Sigmoid colon (tissue), 7 donors: Measurements from ENCODE around the gene ADAM10. TPM values are rescaled to one million over a fixed set of nuclear protein-coding genes. Genes with fewer than 3 reads are reported as not detected.

Source experiments
- DNase-seq: peaks from one replicate; pipeline ENCODE4 v3.0.0-alpha.2; 2019
- H3K27ac ChIP-seq, 4 donors: fragments of 200-600 bp; sonication (generic); one replicate each; pipeline ENCODE4 v1.5.1; 2016 to 2019; ENCODE audit warnings: mild to moderate bottlenecking in 1 of 4
- H3K27me3 ChIP-seq, 3 donors: fragments of 200-600 bp; sonication (generic); one replicate each; pipeline ENCODE4 v1.5.1; 2019; ENCODE audit warnings: mild to moderate bottlenecking in 1 of 3
- H3K36me3 ChIP-seq, 4 donors: fragments of 200-600 bp; sonication (generic); one replicate each; pipeline ENCODE4 v1.5.1; 2016 to 2019
- H3K4me1 ChIP-seq, 4 donors: fragments of 200-600 bp; sonication (generic); one replicate each; pipeline ENCODE4 v1.5.1; 2017 to 2019
- H3K4me3 ChIP-seq, 4 donors: fragments of 200-600 bp; sonication (generic); one replicate each; pipeline ENCODE4 v1.5.1; 2017 to 2019; ENCODE audit warnings: mild to moderate bottlenecking in 2 of 4, moderate library complexity in 1 of 4
- H3K9me3 ChIP-seq, 4 donors: fragments of 200-600 bp in 3 of 4; sonication (generic) in 3 of 4; one replicate each; pipeline versions ENCODE4 v1.5.1 to v1.6.1; 2013 to 2019
- CTCF ChIP-seq, 4 experiments: fragments of 450-650 bp in 3 of 4; fragments of 200-600 bp in 1 of 4; IDR thresholded peaks; one replicate each; pipeline ENCODE4 v1.5.1; 2016 to 2019; ENCODE audit warnings: antibody characterized with exemption in 4 of 4, mild to moderate bottlenecking in 3 of 4, moderate library complexity in 2 of 4
- EP300 ChIP-seq, 4 donors: sonication (generic); formaldehyde crosslinking; IDR thresholded peaks; one replicate each; pipeline ENCODE4 v1.6.1; 2017; ENCODE audit warnings: antibody characterized with exemption in 4 of 4
- POLR2A ChIP-seq, 2 donors: fragments of 450-650 bp; IDR thresholded peaks; one replicate each; pipeline ENCODE4 v1.6.1; 2016; ENCODE audit warnings: antibody characterized with exemption in 2 of 2, mild to moderate bottlenecking in 2 of 2, moderate library complexity in 2 of 2
- POLR2AphosphoS5 ChIP-seq, 4 donors: sonication (generic); formaldehyde crosslinking; IDR thresholded peaks; one replicate each; pipeline ENCODE4 v1.6.1; 2017; ENCODE audit warnings: antibody characterized with exemption in 4 of 4
- WGBS, 2 donors: extraction: QIAGEN DNeasy Blood & Tissue Kit; methylation state at CpG; one replicate each; pipeline ENCODE4 v1.1.7; 2013; 5-methylcytosine and 5-hydroxymethylcytosine counted together
- intact Hi-C: fragments of 100-400 bp; cut with DNase I; formaldehyde crosslinking; loops from one replicate; pipeline ENCODE4 v1.15.1; 2023
- polyA plus RNA-seq, 3 donors: library from polyadenylated mRNA; stranded (reverse); fragments of 200-250 nt; gene quantifications; one replicate each; pipeline ENCODE4 v1.2.3, GENCODE V29; 2013
- total RNA-seq, 4 donors: library from RNA; depleted of rRNA; stranded (reverse); fragments of >200 nt; gene quantifications; one replicate each; pipeline ENCODE4 v1.1.0, GENCODE V29; 2016
- donor health status: healthy with polysubstance abuse.
- donor health status: Bipolar disorder and iron deficiency.
- donor health status: healthy.

The ADAM10 gene
- total and polyA plus RNA-seq, 7 donors, result 6.6 to 70.9 (median 44.9) TPM

GRCh38 chr15:58594898-58595297, 154.6 kb downstream of the ADAM10 start:
- WGBS, 2 donors, result 93 to 95% methylated on average over 1 of the region's 1 CpG
- TF ChIP-seq EP300 (IDR thresholded peaks at IDR 0.05) (no peak), POLR2A (IDR thresholded peaks at IDR 0.05) (no peak), CTCF (IDR thresholded peaks at IDR 0.05) (no peak), POLR2AphosphoS5 (IDR thresholded peaks at IDR 0.05) (no peak)
- Histone ChIP-seq H3K4me1 (no peaks in the 10 kb centered on the region), H3K4me3 (no peak overlapping the region), H3K36me3 (peaks cover 0 to 24% (median 2%) of the 10 kb centered on the region in 4 donors), H3K9me3 (no peaks in the 10 kb centered on the region), H3K27me3 (no peaks in the 10 kb centered on the region), H3K27ac (no peak overlapping the region)
- no peak for DNase-seq
- intact Hi-C loops, result no loop called here

- 58 to 83% methylated on average over 1 of the region's 1 CpG for WGBS, 2 donors
- intact Hi-C loops, result no loop called here
- TF ChIP-seq POLR2A (IDR thresholded peaks at IDR 0.05) (no peak), CTCF (IDR thresholded peaks at IDR 0.05) (no peak), POLR2AphosphoS5 (IDR thresholded peaks at IDR 0.05) (no peak), EP300 (IDR thresholded peaks at IDR 0.05) (no peak)
Measured at GRCh38 chr15:58593870-58594269, 155.6 kb downstream of the ADAM10 start.

GRCh38 chr15:58590926-58591325, 158.6 kb downstream of the ADAM10 start:
- no peak for TF ChIP-seq EP300 (IDR thresholded peaks at IDR 0.05)
- no peak for TF ChIP-seq POLR2AphosphoS5 (IDR thresholded peaks at IDR 0.05)
- TF ChIP-seq CTCF (IDR thresholded peaks at IDR 0.05), result no peak
- no peak for TF ChIP-seq POLR2A (IDR thresholded peaks at IDR 0.05)
- H3K36me3 ChIP-seq, result peaks cover 0 to 7% (median 0%) of the 10 kb centered on the region in 4 donors
- WGBS, 2 donors, result 41 to 73% methylated on average over 1 of the region's 1 CpG
- intact Hi-C loops, result no loop called here
- H3K4me1 ChIP-seq, result no peaks in the 10 kb centered on the region
- DNase-seq, result no peak
- H3K27ac ChIP-seq, result no peak overlapping the region
- H3K27me3 ChIP-seq, result no peaks in the 10 kb centered on the region
- H3K9me3 ChIP-seq, result no peaks in the 10 kb centered on the region
- H3K4me3 ChIP-seq, result no peak overlapping the region

More at GRCh38 chr15:58593870-58594269, 155.6 kb downstream of the ADAM10 start:
- H3K4me3 ChIP-seq, result no peak overlapping the region
- no peaks in the 10 kb centered on the region for H3K27me3 ChIP-seq
- H3K9me3 ChIP-seq, result no peaks in the 10 kb centered on the region
- DNase-seq, result no peak
- no peaks in the 10 kb centered on the region for H3K4me1 ChIP-seq
- no peak overlapping the region for H3K27ac ChIP-seq
- peaks cover 0 to 21% (median 2%) of the 10 kb centered on the region in 4 donors for H3K36me3 ChIP-seq

GRCh38 chr15:58590236-58590635, 159.3 kb downstream of the ADAM10 start:
- peaks cover 0 to 4% (median 0%) of the 10 kb centered on the region in 4 donors for H3K36me3 ChIP-seq
- no peak for TF ChIP-seq POLR2A (IDR thresholded peaks at IDR 0.05)
- TF ChIP-seq CTCF (IDR thresholded peaks at IDR 0.05), result no peak
- no peak for TF ChIP-seq EP300 (IDR thresholded peaks at IDR 0.05)
- no peak for TF ChIP-seq POLR2AphosphoS5 (IDR thresholded peaks at IDR 0.05)
- H3K27ac ChIP-seq, result no peak overlapping the region
- no peak for DNase-seq
- H3K4me1 ChIP-seq, result no peaks in the 10 kb centered on the region
- H3K27me3 ChIP-seq, result no peaks in the 10 kb centered on the region
- no peaks in the 10 kb centered on the region for H3K9me3 ChIP-seq
- 96 to 98% methylated on average over 1 of the region's 1 CpG for WGBS, 2 donors
- intact Hi-C loops, result no loop called here
- H3K4me3 ChIP-seq, result no peak overlapping the region

GRCh38 chr15:58589047-58589446, 160.5 kb downstream of the ADAM10 start:
- Histone ChIP-seq H3K36me3 (no peaks in the 10 kb centered on the region), H3K27ac (no peak overlapping the region), H3K9me3 (no peaks in the 10 kb centered on the region), H3K27me3 (no peaks in the 10 kb centered on the region), H3K4me1 (no peaks in the 10 kb centered on the region), H3K4me3 (no peak overlapping the region)
- no peak for DNase-seq
- intact Hi-C loops, result no loop called here
- 94 to 98% methylated on average over 3 of the region's 3 CpGs for WGBS, 2 donors
- no peak for TF ChIP-seq POLR2AphosphoS5 (IDR thresholded peaks at IDR 0.05)
- no peak for TF ChIP-seq EP300 (IDR thresholded peaks at IDR 0.05)
- TF ChIP-seq CTCF (IDR thresholded peaks at IDR 0.05), result no peak
